Hypothalamus (tissue), 51 donors: Measurements from ENCODE around the gene ICA1L.
A peak's percentile ranks its signal among the peaks of the same experiment; 100 is the strongest.
"Not testable (repeated sequence)": the region's sequence is repeated elsewhere in the genome, so short reads cannot be mapped to it uniquely, and the experiment has no call there.

ENCODE experiments used
- DNase-seq, 51 donors: peaks; one replicate each; lab custom pipeline; 2025; lab: John Stamatoyannopoulos, UW

The ICA1L gene

GRCh38 chr2:202871300-202872141 is at the start of gene ICA1L:
ICA1L (minus strand) TSS chr2:202871766; CDS start chr2:202829009, 42,757 bp downstream.
- peak in 50 of 51 donors; percentile 10 to 83 (median 55) for DNase-seq

- DNase-seq, result no peak
Measured at GRCh38 chr2:202918860-202919259, 47.3 kb upstream of the ICA1L start.

- DNase-seq, result peak in 2 of 51 donors; percentile 7 to 35
Measured at GRCh38 chr2:202912342-202913201, 41.0 kb upstream of the ICA1L start.

GRCh38 chr2:202911512-202912341 is 40.2 kb upstream of the ICA1L start, which contains the start of the genes CARF and WDR12:
CARF (plus strand) TSS chr2:202912275; CDS start chr2:202941903, 29,628 bp downstream.
WDR12 (minus strand) TSS chr2:202911673; CDS start chr2:202911476, 197 bp downstream.
- peak; percentile 47 to 99 (median 84) for DNase-seq

- no peak for DNase-seq
Measured at GRCh38 chr2:202911203-202911511, 39.6 kb upstream of the ICA1L start.

GRCh38 chr2:202910698-202911097 is 39.1 kb upstream of the ICA1L start:
- no peak for DNase-seq

GRCh38 chr2:202910250-202910649 is 38.7 kb upstream of the ICA1L start:
- DNase-seq, result not testable (repeated sequence)

- DNase-seq, result no peak
Measured at GRCh38 chr2:202909394-202910192, 38.0 kb upstream of the ICA1L start.

GRCh38 chr2:202908186-202908585 is 36.6 kb upstream of the ICA1L start:
- DNase-seq, result no peak

- not testable (repeated sequence) for DNase-seq
Measured at GRCh38 chr2:202905507-202905906, 33.9 kb upstream of the ICA1L start.

- DNase-seq, result no peak
Measured at GRCh38 chr2:202885190-202885589, 13.6 kb upstream of the ICA1L start.

- no peak for DNase-seq
Measured at GRCh38 chr2:202883987-202884675, 12.6 kb upstream of the ICA1L start.

GRCh38 chr2:202881570-202881969 is 10.0 kb upstream of the ICA1L start:
- DNase-seq, result no peak

GRCh38 chr2:202877699-202878098 is 6.1 kb upstream of the ICA1L start:
- DNase-seq, result no peak

- peak in 45 of 51 donors; percentile 2 to 81 (median 42) for DNase-seq
Measured at GRCh38 chr2:202870431-202871299, 901 bp downstream of the ICA1L start.

- DNase-seq, result no peak
Measured at GRCh38 chr2:202861987-202862386, 9.6 kb downstream of the ICA1L start.

- no peak for DNase-seq
Measured at GRCh38 chr2:202858601-202859000, 13.0 kb downstream of the ICA1L start.

GRCh38 chr2:202849343-202849742 is 22.2 kb downstream of the ICA1L start:
- not testable (repeated sequence) for DNase-seq
